NCI-H2196 treated with DMSO at 0.1 percent for 48 hours (cell line): Measurements from ENCODE around the gene TNFSF15.
A peak's percentile ranks its signal among the peaks of the same experiment; 100 is the strongest.

Source experiments
- DNase-seq: peaks from one replicate; lab custom pipeline; 2025; ENCODE audit not compliant: unreplicated experiment; lab: John Stamatoyannopoulos, UW

Gene TNFSF15

GRCh38 chr9:114790521-114790920 is 15.3 kb downstream of the TNFSF15 start:
- no peak for DNase-seq

- DNase-seq = no peak
Observed at GRCh38 chr9:114789006-114789405, 16.8 kb downstream of the TNFSF15 start.

GRCh38 chr9:114787781-114788498 is 17.9 kb downstream of the TNFSF15 start:
- no peak for DNase-seq

- DNase-seq = no peak
Observed at GRCh38 chr9:114787214-114787613, 18.6 kb downstream of the TNFSF15 start.

- no peak for DNase-seq
Observed at GRCh38 chr9:114785866-114786650, 19.8 kb downstream of the TNFSF15 start.

GRCh38 chr9:114784721-114785279 is 21.0 kb downstream of the TNFSF15 start:
- DNase-seq = no peak

GRCh38 chr9:114782586-114782985 is 23.3 kb downstream of the TNFSF15 start:
- DNase-seq = no peak

- DNase-seq = peak; percentile 74
Observed at GRCh38 chr9:114779352-114779845, 26.4 kb downstream of the TNFSF15 start.

GRCh38 chr9:114777821-114778609 is 27.8 kb downstream of the TNFSF15 start:
- no peak for DNase-seq

- DNase-seq = no peak
Observed at GRCh38 chr9:114776683-114777399, 29.0 kb downstream of the TNFSF15 start.

GRCh38 chr9:114775981-114776380 is 29.9 kb downstream of the TNFSF15 start:
- DNase-seq = no peak

- DNase-seq = no peak
Observed at GRCh38 chr9:114775121-114775520, 30.7 kb downstream of the TNFSF15 start.

- DNase-seq = no peak
Observed at GRCh38 chr9:114774524-114774923, 31.3 kb downstream of the TNFSF15 start.

GRCh38 chr9:114771889-114772288 is 34.0 kb downstream of the TNFSF15 start:
- no peak for DNase-seq

- no peak for DNase-seq
Observed at GRCh38 chr9:114770991-114771390, 34.8 kb downstream of the TNFSF15 start.

- DNase-seq = no peak
Observed at GRCh38 chr9:114769624-114770023, 36.2 kb downstream of the TNFSF15 start.

GRCh38 chr9:114763220-114763619 is 42.6 kb downstream of the TNFSF15 start:
- no peak for DNase-seq

GRCh38 chr9:114761523-114761922 is 44.3 kb downstream of the TNFSF15 start:
- DNase-seq = no peak

GRCh38 chr9:114759512-114760341 is 46.1 kb downstream of the TNFSF15 start:
- DNase-seq = no peak

- no peak for DNase-seq
Observed at GRCh38 chr9:114757984-114758383, 47.9 kb downstream of the TNFSF15 start.
